Stomach (tissue), 9 donors: ENCODE data around the gene WWOX. TPM values are rescaled to one million over a fixed set of nuclear protein-coding genes. Genes with fewer than 3 reads are reported as not detected.

Source experiments
- DNase-seq, 2 donors: peaks; one replicate each; pipeline versions ENCODE4 v3.0.0 to v3.0.0-alpha.2; 2013 to 2019
- H3K27ac ChIP-seq, 5 donors: fragments of 200-600 bp in 4 of 5; sonication (generic) in 4 of 5; one replicate each; pipeline ENCODE4 v1.5.1; 2013 to 2019; ENCODE audit warnings: mild to moderate bottlenecking in 1 of 5, moderate library complexity in 1 of 5
- H3K27me3 ChIP-seq, 3 donors: fragments of 200-600 bp; sonication (generic); one replicate each; pipeline ENCODE4 v1.5.1; 2017 to 2019; ENCODE audit warnings: mixed run types in 1 of 3
- H3K36me3 ChIP-seq, 4 donors: fragments of 200-600 bp; sonication (generic); 1 replicate in 3 of 4; 2 replicates in 1 of 4; pipeline ENCODE4 v1.5.1; 2016 to 2019
- H3K4me1 ChIP-seq, 4 donors: fragments of 200-600 bp; sonication (generic); one replicate each; pipeline ENCODE4 v1.5.1; 2016 to 2019
- H3K4me3 ChIP-seq, 4 donors: fragments of 200-600 bp; sonication (generic) in 3 of 4; one replicate each; pipeline ENCODE4 v1.5.1; 2016 to 2019; ENCODE audit warnings: mild to moderate bottlenecking in 1 of 4
- H3K9me3 ChIP-seq, 4 donors: fragments of 200-600 bp; sonication (generic); one replicate each; pipeline ENCODE4 v1.5.1; 2016 to 2019
- CTCF ChIP-seq, 7 experiments: fragments of 450-650 bp in 4 of 7; fragments of 200-600 bp in 3 of 7; sonication (generic) in 3 of 7; IDR thresholded peaks; one replicate each; pipeline ENCODE4 v1.5.1; 2016 to 2019; ENCODE audit warnings: antibody characterized with exemption in 7 of 7, control low read depth in 2 of 7, mild to moderate bottlenecking in 1 of 7
- EP300 ChIP-seq: sonication (generic); formaldehyde crosslinking; IDR thresholded peaks from one replicate; pipeline ENCODE4 v1.6.1; 2017; ENCODE audit warnings: antibody characterized with exemption
- POLR2A ChIP-seq, 4 donors: fragments of 450-650 bp; IDR thresholded peaks; one replicate each; pipeline ENCODE4 v1.6.1; 2016; ENCODE audit warnings: antibody characterized with exemption in 4 of 4, control low read depth in 2 of 4, mild to moderate bottlenecking in 1 of 4, moderate library complexity in 1 of 4
- POLR2AphosphoS5 ChIP-seq, 3 donors: sonication (generic); formaldehyde crosslinking; IDR thresholded peaks; one replicate each; pipeline ENCODE4 v1.6.1; 2016; ENCODE audit warnings: antibody characterized with exemption in 3 of 3
- WGBS, 5 donors: extraction: QIAGEN DNeasy Blood & Tissue Kit in 3 of 5; methylation state at CpG; one replicate each; pipeline versions ENCODE4 v1.1.5 to v1.1.7; 2013 to 2018; 5-methylcytosine and 5-hydroxymethylcytosine counted together
- intact Hi-C: fragments of 100-400 bp; cut with DNase I; formaldehyde crosslinking; loops from one replicate; pipeline ENCODE4 v1.15.1; 2023; ENCODE audit warnings: low total_unique reads
- polyA plus RNA-seq, 3 donors: library from polyadenylated mRNA; stranded (reverse); fragments of 200-250 nt; gene quantifications; one replicate each; pipeline ENCODE4 v1.2.3, GENCODE V29; 2013
- total RNA-seq, 5 donors: library from RNA; depleted of rRNA; stranded (reverse); fragments of >200 nt; gene quantifications; one replicate each; pipeline versions ENCODE4 v1.1.0 to v1.2.3, GENCODE V29; 2014 to 2016
- donor health status: healthy with polysubstance abuse.
- donor health status: Bipolar disorder and iron deficiency.
- donor health status: healthy.

Gene WWOX
- total and polyA plus RNA-seq, 8 donors: 7.7 to 129 (median 48.7) TPM

- TF ChIP-seq CTCF (IDR thresholded peaks at IDR 0.05) (no peak), EP300 (no peak), POLR2AphosphoS5 (IDR thresholded peaks at IDR 0.05) (no peak), POLR2A (IDR thresholded peaks at IDR 0.05) (no peak)
Observed at GRCh38 chr16:78473031-78473699, 373.7 kb downstream of the WWOX start.

DNA sequence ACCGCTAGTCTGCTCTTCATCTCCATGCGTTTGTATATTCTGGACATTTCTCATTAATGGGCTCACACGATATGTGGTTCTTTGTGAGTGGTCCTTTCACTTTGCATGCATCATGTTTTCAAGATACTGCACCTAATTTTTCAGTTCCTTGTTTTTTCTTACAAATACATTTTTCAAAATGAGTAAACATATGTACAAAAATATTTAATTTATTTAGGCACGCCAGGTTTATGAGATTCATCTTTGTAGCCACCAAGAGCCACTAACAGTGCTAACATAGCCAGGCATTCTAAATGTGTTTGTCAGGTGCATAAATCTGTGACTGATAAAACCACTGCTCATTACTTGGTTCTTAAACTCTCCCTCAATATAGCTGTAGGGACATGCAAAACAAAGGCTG lies 375.3 kb downstream of the WWOX start:
- Histone ChIP-seq H3K36me3 (no peaks in the 10 kb centered on the region), H3K4me1 (no peaks in the 10 kb centered on the region), H3K27ac (no peak overlapping the region), H3K9me3 (no peaks in the 10 kb centered on the region), H3K27me3 (no peaks in the 10 kb centered on the region), H3K4me3 (no peak overlapping the region)
- intact Hi-C loops: no loop called here
- DNase-seq: no peak
- no peak for TF ChIP-seq POLR2A (IDR thresholded peaks at IDR 0.05)
- TF ChIP-seq EP300: no peak
- no peak for TF ChIP-seq CTCF (IDR thresholded peaks at IDR 0.05)
- TF ChIP-seq POLR2AphosphoS5 (IDR thresholded peaks at IDR 0.05): no peak
- 93 to 98% (median 95%) methylated on average over 4 of the region's 4 CpGs for WGBS, 5 donors

More at GRCh38 chr16:78473031-78473699, 373.7 kb downstream of the WWOX start:
- H3K27ac ChIP-seq: no peak overlapping the region
- H3K4me3 ChIP-seq: no peak overlapping the region
- peaks cover 0 to 3% (median 0%) of the 10 kb centered on the region in 4 donors for H3K4me1 ChIP-seq
- no peaks in the 10 kb centered on the region for H3K9me3 ChIP-seq
- no peaks in the 10 kb centered on the region for H3K27me3 ChIP-seq
- no peaks in the 10 kb centered on the region for H3K36me3 ChIP-seq
- 46 to 77% (median 53%) methylated on average over 11 of the region's 11 CpGs for WGBS, 5 donors
- DNase-seq: no peak
- intact Hi-C loops: no loop called here

GRCh38 chr16:78476615-78477014 lies 377.2 kb downstream of the WWOX start:
- Histone ChIP-seq H3K4me1 (no peaks in the 10 kb centered on the region), H3K9me3 (no peaks in the 10 kb centered on the region), H3K36me3 (no peaks in the 10 kb centered on the region), H3K27me3 (no peaks in the 10 kb centered on the region), H3K27ac (no peak overlapping the region), H3K4me3 (no peak overlapping the region)
- DNase-seq: no peak
- TF ChIP-seq CTCF (IDR thresholded peaks at IDR 0.05): no peak
- intact Hi-C loops: no loop called here
- WGBS, 5 donors: 78 to 88% (median 87%) methylated on average over 7 of the region's 7 CpGs

DNA sequence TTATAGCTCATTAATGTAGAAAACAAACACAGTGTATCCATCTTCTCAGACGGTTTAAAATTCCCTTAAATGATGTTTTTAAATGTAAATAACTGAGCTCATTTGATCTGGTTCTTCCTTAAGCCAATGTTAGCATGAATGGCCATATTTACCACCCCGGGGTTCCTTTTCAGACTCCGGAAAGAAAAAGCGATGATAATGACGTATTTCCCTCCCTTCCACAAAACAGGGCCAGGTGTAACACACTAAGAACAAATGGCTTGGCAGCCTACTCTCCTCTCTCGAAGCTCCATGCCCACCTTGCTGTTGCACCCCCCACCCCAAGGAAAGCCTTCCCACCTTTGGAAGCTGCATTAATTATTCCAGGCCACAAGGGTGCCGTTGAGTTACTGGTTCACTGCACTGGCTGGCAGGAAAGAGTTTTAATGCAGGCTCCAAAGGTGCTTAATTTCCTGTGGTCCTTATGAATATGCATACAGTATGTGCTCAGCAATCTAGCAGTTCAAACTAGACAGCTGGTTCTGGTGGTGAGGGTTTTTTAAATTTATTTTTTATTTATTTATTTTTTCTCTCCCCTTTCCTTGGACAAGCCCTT lies 378.9 kb downstream of the WWOX start:
- intact Hi-C loops: no loop called here
- WGBS, 5 donors: 60 to 83% (median 79%) methylated on average over 7 of the region's 7 CpGs
- Histone ChIP-seq H3K27ac (no peak overlapping the region), H3K27me3 (no peaks in the 10 kb centered on the region), H3K4me1 (no peaks in the 10 kb centered on the region), H3K4me3 (no peak overlapping the region), H3K36me3 (no peaks in the 10 kb centered on the region), H3K9me3 (no peaks in the 10 kb centered on the region)
- no peak for TF ChIP-seq POLR2AphosphoS5 (IDR thresholded peaks at IDR 0.05)
- no peak for TF ChIP-seq POLR2A (IDR thresholded peaks at IDR 0.05)
- peak in 2 of 7 experiments; percentile 13 to 46 for TF ChIP-seq CTCF (IDR thresholded peaks at IDR 0.05)
- TF ChIP-seq EP300: no peak
- DNase-seq: peak in 1 of 2 donors; percentile 46
